ENCODE results near the gene SERPINB5.

The SERPINB5 gene

GRCh38 chr18:63476668-63477067, at the start of gene SERPINB5:
Gene SERPINB5, plus strand, starts transcription at chr18:63476958. Its CDS starts 7,471 bp downstream, at chr18:63484429.
- TF ChIP-seq POLR2A (IDR thresholded peaks at IDR 0.05; ENCODE audit: low read depth, low read length) = no peak
- DNase-seq (ENCODE audit: insufficient read length, low spot score) (no peak), FAIRE-seq (no peak)

GRCh38 chr18:63427558-63427957, 49.2 kb upstream of the SERPINB5 start:
- peak; percentile 72 for FAIRE-seq
- TF ChIP-seq POLR2A (IDR thresholded peaks at IDR 0.05; ENCODE audit: low read depth, low read length) = no peak
- peak; percentile 18 for DNase-seq (ENCODE audit: insufficient read length, low spot score)

GRCh38 chr18:63430526-63430925, 46.2 kb upstream of the SERPINB5 start:
- no peak for DNase-seq (ENCODE audit: insufficient read length, low spot score)
- TF ChIP-seq POLR2A (IDR thresholded peaks at IDR 0.05; ENCODE audit: low read depth, low read length) = no peak
- no peak for FAIRE-seq

GRCh38 chr18:63431180-63431579, 45.6 kb upstream of the SERPINB5 start:
- FAIRE-seq (no peak), DNase-seq (ENCODE audit: insufficient read length, low spot score) (no peak)
- TF ChIP-seq POLR2A (IDR thresholded peaks at IDR 0.05; ENCODE audit: low read depth, low read length) = no peak

DNA sequence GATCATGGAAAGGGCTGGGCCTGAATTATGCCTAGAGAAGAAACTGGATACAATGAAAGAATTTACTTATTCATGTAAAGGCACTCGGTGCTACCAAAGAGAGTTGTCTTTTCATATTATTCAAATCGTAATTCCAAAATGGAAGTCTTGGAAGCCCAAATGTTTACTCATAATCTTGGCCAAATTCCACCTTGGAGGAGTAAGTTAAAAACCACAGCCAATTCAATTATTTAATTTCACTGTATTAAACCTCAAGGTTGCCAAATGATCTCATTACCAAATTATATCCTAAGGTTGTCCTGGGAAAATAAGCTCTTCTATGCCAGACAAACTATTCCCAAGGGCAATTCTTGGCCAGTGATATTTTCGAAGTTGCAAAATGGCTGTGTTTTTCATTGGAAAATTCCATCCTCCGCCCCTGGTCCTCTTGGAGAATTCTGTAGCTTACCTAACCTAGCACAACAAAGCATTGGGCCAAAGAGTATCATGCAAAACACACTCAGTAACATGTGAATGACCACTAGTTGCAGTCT, 43.4 kb upstream of the SERPINB5 start:
- no peak for DNase-seq (ENCODE audit: insufficient read length, low spot score)
- no peak for FAIRE-seq
- no peak for TF ChIP-seq POLR2A (IDR thresholded peaks at IDR 0.05; ENCODE audit: low read depth, low read length)

DNA sequence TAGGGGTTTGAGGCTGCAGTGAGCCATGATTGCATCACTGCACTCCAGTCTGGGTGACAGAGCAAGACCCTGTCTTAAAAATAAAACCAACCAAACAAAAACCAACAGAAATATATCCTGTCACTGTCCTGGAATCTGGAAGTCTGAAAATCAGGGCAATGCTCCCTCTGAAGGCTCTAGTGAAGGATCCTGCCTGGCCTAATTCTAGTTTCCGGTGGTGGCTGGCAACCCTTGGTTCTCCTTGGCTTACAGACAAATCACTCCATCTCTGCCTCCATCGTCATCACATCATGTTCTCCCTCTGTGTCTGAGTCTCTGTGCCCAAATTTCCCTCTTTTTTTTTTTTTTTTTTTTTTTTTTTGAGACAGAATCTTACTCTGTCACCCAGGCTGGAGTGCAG, 38.6 kb upstream of the SERPINB5 start:
- DNase-seq (ENCODE audit: insufficient read length, low spot score) = no peak
- FAIRE-seq = no peak
- TF ChIP-seq POLR2A (IDR thresholded peaks at IDR 0.05; ENCODE audit: low read depth, low read length) = no peak

DNA sequence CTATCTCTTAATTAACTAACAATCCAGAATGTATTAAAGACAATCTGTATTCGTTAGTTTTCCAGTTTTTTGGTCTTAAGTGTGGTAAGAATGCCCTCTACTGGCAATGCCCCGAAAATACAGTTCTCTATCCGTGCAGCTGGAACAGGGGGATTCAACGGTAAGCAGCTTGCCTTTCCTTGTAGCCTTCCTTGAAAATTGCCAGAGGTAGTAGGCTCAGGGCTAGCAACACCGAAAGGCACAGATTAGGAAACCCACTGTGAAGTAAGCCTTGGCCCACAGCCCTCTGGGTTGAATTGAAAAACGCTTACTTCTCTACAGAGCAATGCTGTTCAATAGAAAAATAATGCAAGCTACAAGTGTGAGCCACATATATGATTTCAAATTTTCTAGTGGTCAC, 37.4 kb upstream of the SERPINB5 start:
- no peak for TF ChIP-seq POLR2A (IDR thresholded peaks at IDR 0.05; ENCODE audit: low read depth, low read length)
- no peak for FAIRE-seq
- DNase-seq (ENCODE audit: insufficient read length, low spot score) = peak; percentile 17

- no peak for TF ChIP-seq POLR2A (IDR thresholded peaks at IDR 0.05; ENCODE audit: low read depth, low read length)
- DNase-seq (ENCODE audit: insufficient read length, low spot score) = no peak
- no peak for FAIRE-seq
These were observed 36.5 kb upstream of the SERPINB5 start for GRCh38 chr18:63440219-63440618.

GRCh38 chr18:63440881-63441280, 35.9 kb upstream of the SERPINB5 start:
- FAIRE-seq = no peak
- DNase-seq (ENCODE audit: insufficient read length, low spot score) = no peak
- TF ChIP-seq POLR2A (IDR thresholded peaks at IDR 0.05; ENCODE audit: low read depth, low read length) = no peak

DNA sequence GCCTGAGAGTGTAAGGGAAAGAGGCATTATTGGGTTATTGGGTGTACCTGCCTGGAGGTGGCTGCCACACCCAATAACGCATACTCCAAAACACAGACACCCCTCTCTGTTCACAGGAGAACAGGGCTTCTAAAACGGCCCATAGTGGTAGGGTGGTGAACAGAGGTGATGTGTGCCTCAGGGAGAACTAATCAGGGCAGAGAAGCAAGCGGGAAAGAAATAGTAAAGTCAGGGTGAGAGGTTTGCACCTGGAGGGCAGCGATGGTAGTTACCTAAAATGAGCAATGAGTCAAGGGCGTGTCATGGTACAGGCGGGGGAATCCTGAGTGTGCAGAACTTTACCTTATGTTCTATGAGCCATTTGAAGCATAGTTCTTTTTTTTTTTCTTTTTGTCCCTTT, 32.9 kb upstream of the SERPINB5 start:
- DNase-seq (ENCODE audit: insufficient read length, low spot score) (no peak), FAIRE-seq (no peak)
- TF ChIP-seq POLR2A (IDR thresholded peaks at IDR 0.05; ENCODE audit: low read depth, low read length) = no peak

DNA sequence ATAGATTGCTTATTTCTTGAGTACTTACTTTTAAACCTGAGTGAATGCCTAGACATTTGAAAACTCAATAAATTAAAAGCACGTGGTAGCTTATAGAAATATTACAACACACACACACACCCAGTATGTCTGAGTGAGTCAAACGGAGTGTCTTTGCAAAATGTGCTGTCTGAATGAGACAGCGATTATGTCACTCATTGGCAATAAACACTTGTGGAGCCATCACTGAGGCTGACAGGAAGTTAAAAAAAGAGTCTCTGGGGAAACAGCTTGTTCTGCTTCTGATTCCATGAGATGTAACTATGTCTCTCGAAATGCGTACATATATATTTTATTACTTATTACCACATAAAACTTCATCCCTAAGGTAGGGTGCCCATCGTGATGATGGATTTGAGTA, 32.2 kb upstream of the SERPINB5 start:
- TF ChIP-seq POLR2A (IDR thresholded peaks at IDR 0.05; ENCODE audit: low read depth, low read length) = no peak
- no peak for FAIRE-seq
- peak; percentile 38 for DNase-seq (ENCODE audit: insufficient read length, low spot score)

GRCh38 chr18:63445037-63445436, 31.7 kb upstream of the SERPINB5 start:
- FAIRE-seq = no peak
- DNase-seq (ENCODE audit: insufficient read length, low spot score) = no peak
- no peak for TF ChIP-seq POLR2A (IDR thresholded peaks at IDR 0.05; ENCODE audit: low read depth, low read length)

- no peak for TF ChIP-seq POLR2A (IDR thresholded peaks at IDR 0.05; ENCODE audit: low read depth, low read length)
- DNase-seq (ENCODE audit: insufficient read length, low spot score) (no peak), FAIRE-seq (no peak)
These were observed 30.5 kb upstream of the SERPINB5 start for GRCh38 chr18:63446266-63446665.

GRCh38 chr18:63447066-63447465, 29.7 kb upstream of the SERPINB5 start:
- TF ChIP-seq POLR2A (IDR thresholded peaks at IDR 0.05; ENCODE audit: low read depth, low read length) = no peak
- no peak for DNase-seq (ENCODE audit: insufficient read length, low spot score)
- FAIRE-seq = no peak

DNA sequence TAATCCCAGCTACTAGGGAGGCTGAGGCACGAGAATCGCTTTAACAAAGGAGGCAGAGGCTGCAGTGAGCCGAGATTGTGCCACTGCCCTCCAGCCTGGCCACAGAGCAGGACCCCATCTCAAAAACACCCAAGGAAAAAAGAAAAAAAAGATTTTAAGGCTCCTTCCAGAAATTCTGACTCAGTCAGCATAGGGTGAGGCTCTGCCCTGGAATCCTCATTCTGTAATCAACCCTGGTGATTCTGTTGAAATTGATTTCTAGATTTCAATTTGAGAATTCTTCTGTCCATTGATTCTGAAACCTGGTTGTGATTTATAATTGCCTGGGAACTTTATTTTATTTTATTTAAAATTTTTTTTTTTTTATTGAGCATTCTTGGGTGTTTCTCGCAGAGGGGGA, 27.3 kb upstream of the SERPINB5 start:
- FAIRE-seq (no peak), DNase-seq (ENCODE audit: insufficient read length, low spot score) (no peak)
- no peak for TF ChIP-seq POLR2A (IDR thresholded peaks at IDR 0.05; ENCODE audit: low read depth, low read length)

All from H54 (cell line).